B cell (primary cell): ENCODE measurements around the gene STOML1.

Experiments used
- CTCF ChIP-seq: fragments of 200-600 bp; IDR thresholded peaks from one replicate; pipeline ENCODE4 v1.8.0; 2022; ENCODE audit warnings: antibody characterized with exemption, mild to moderate bottlenecking
- EZH2 ChIP-seq: IDR thresholded peaks from 2 replicates; pipeline ENCODE4 v1.6.1; 2012; ENCODE audit warnings: borderline replicate concordance, low read depth, mild to moderate bottlenecking, moderate library complexity, low read length; ENCODE audit not compliant: insufficient read depth, poor library complexity, severe bottlenecking

GRCh38 chr15:74036271-74037170, 44.4 kb upstream of the STOML1 start:
- TF ChIP-seq CTCF = no peak
- TF ChIP-seq EZH2 = no peak
